ENCODE measurements around the gene RBM4B. TPM values are rescaled to one million over a fixed set of nuclear protein-coding genes. Genes with fewer than 3 reads are reported as not detected.
A peak's percentile ranks its signal among the peaks of the same experiment; 100 is the strongest.

Gene RBM4B
- total RNA-seq, 1 experiment from 2014 or later, result 26.6 TPM

GRCh38 chr11:66638177-66639065 lies 39.3 kb downstream of the RBM4B start, which contains the start of gene RBM4:
RBM4 (plus strand) TSS chr11:66638703; CDS start chr11:66639712, 1,009 bp downstream.
- Histone ChIP-seq H3K27me3 (no peaks in the 10 kb centered on the region), H3K36me3 (peaks cover 77% of the 10 kb centered on the region), H3K9me3 (no peaks in the 10 kb centered on the region), H3K4me3 (peak within 1 kb of the TSS; percentile 79)
- peak; percentile 99 for DNase-seq

GRCh38 chr11:66637557-66638176 lies 40.0 kb downstream of the RBM4B start:
- no peak for DNase-seq
- H3K4me3 ChIP-seq, result peak overlapping the region; percentile 79
- H3K36me3 ChIP-seq, result peaks cover 77% of the 10 kb centered on the region
- no peaks in the 10 kb centered on the region for H3K27me3 ChIP-seq
- no peaks in the 10 kb centered on the region for H3K9me3 ChIP-seq

GRCh38 chr11:66636411-66636810 lies 41.3 kb downstream of the RBM4B start:
- H3K9me3 ChIP-seq, result no peaks in the 10 kb centered on the region
- no peak overlapping the region for H3K4me3 ChIP-seq
- no peaks in the 10 kb centered on the region for H3K27me3 ChIP-seq
- no peak for DNase-seq
- H3K36me3 ChIP-seq, result peaks cover 75% of the 10 kb centered on the region

- no peak overlapping the region for H3K4me3 ChIP-seq
- H3K9me3 ChIP-seq, result no peaks in the 10 kb centered on the region
- H3K27me3 ChIP-seq, result no peaks in the 10 kb centered on the region
- H3K36me3 ChIP-seq, result peaks cover 71% of the 10 kb centered on the region
- no peak for DNase-seq
Observed at GRCh38 chr11:66632952-66633351, 44.7 kb downstream of the RBM4B start.

GRCh38 chr11:66631883-66632282 lies 45.8 kb downstream of the RBM4B start:
- Histone ChIP-seq H3K36me3 (peaks cover 71% of the 10 kb centered on the region), H3K4me3 (no peak overlapping the region), H3K27me3 (no peaks in the 10 kb centered on the region), H3K9me3 (no peaks in the 10 kb centered on the region)
- DNase-seq, result no peak

GRCh38 chr11:66629356-66629755 lies 48.3 kb downstream of the RBM4B start:
- DNase-seq, result no peak
- no peaks in the 10 kb centered on the region for H3K9me3 ChIP-seq
- no peaks in the 10 kb centered on the region for H3K27me3 ChIP-seq
- peaks cover 88% of the 10 kb centered on the region for H3K36me3 ChIP-seq
- H3K4me3 ChIP-seq, result no peak overlapping the region

- H3K9me3 ChIP-seq, result no peaks in the 10 kb centered on the region
- H3K4me3 ChIP-seq, result no peak overlapping the region
- H3K27me3 ChIP-seq, result no peaks in the 10 kb centered on the region
- peaks cover 90% of the 10 kb centered on the region for H3K36me3 ChIP-seq
- no peak for DNase-seq
Observed at GRCh38 chr11:66628061-66628603, 49.6 kb downstream of the RBM4B start.

- Histone ChIP-seq H3K36me3 (peaks cover 90% of the 10 kb centered on the region), H3K9me3 (no peaks in the 10 kb centered on the region), H3K27me3 (no peaks in the 10 kb centered on the region), H3K4me3 (no peak overlapping the region)
- DNase-seq, result no peak
Observed at GRCh38 chr11:66626926-66627325, 50.8 kb downstream of the RBM4B start.

- H3K9me3 ChIP-seq, result no peaks in the 10 kb centered on the region
- H3K27me3 ChIP-seq, result no peaks in the 10 kb centered on the region
- DNase-seq, result no peak
- no peak overlapping the region for H3K4me3 ChIP-seq
- peaks cover 93% of the 10 kb centered on the region for H3K36me3 ChIP-seq
Observed at GRCh38 chr11:66626382-66626781, 51.3 kb downstream of the RBM4B start.

- no peak for DNase-seq
- Histone ChIP-seq H3K27me3 (no peaks in the 10 kb centered on the region), H3K9me3 (no peaks in the 10 kb centered on the region), H3K36me3 (peaks cover 99% of the 10 kb centered on the region), H3K4me3 (no peak overlapping the region)
Observed at GRCh38 chr11:66625752-66626149, 51.9 kb downstream of the RBM4B start.

- H3K36me3 ChIP-seq, result peaks cover 99% of the 10 kb centered on the region
- H3K9me3 ChIP-seq, result no peaks in the 10 kb centered on the region
- no peak overlapping the region for H3K4me3 ChIP-seq
- no peak for DNase-seq
- no peaks in the 10 kb centered on the region for H3K27me3 ChIP-seq
Observed at GRCh38 chr11:66625041-66625751, 52.5 kb downstream of the RBM4B start.

- Histone ChIP-seq H3K36me3 (peaks cover 99% of the 10 kb centered on the region), H3K27me3 (no peaks in the 10 kb centered on the region), H3K4me3 (no peak overlapping the region)
Observed at GRCh38 chr11:66624450-66624849, 53.2 kb downstream of the RBM4B start.

GRCh38 chr11:66619080-66619554 lies 58.6 kb downstream of the RBM4B start:
- DNase-seq, result no peak
- H3K36me3 ChIP-seq, result peaks cover 71% of the 10 kb centered on the region

More at GRCh38 chr11:66624450-66624849, 53.2 kb downstream of the RBM4B start:
- DNase-seq, result no peak
- H3K9me3 ChIP-seq, result no peaks in the 10 kb centered on the region

GRCh38 chr11:66617155-66617834 lies 60.4 kb downstream of the RBM4B start:
- Histone ChIP-seq H3K27me3 (no peaks in the 10 kb centered on the region), H3K4me3 (peak overlapping the region; percentile 91), H3K36me3 (peaks cover 53% of the 10 kb centered on the region), H3K9me3 (no peaks in the 10 kb centered on the region)
- DNase-seq, result peak; percentile 69

More at GRCh38 chr11:66619080-66619554, 58.6 kb downstream of the RBM4B start:
- no peaks in the 10 kb centered on the region for H3K9me3 ChIP-seq
- peak overlapping the region; percentile 91 for H3K4me3 ChIP-seq
- no peaks in the 10 kb centered on the region for H3K27me3 ChIP-seq

- peak within 1 kb of the TSS; percentile 91 for H3K4me3 ChIP-seq
- no peaks in the 10 kb centered on the region for H3K9me3 ChIP-seq
- peak; percentile 100 for DNase-seq
- peaks cover 46% of the 10 kb centered on the region for H3K36me3 ChIP-seq
- no peaks in the 10 kb centered on the region for H3K27me3 ChIP-seq
Observed at GRCh38 chr11:66616379-66617154, 61.1 kb downstream of the RBM4B start, which contains the start of gene RBM14. RBM14 (plus strand) TSS chr11:66616630; CDS start chr11:66616721, 91 bp downstream.

Measured in MG63 (cell line).